Measurements from ENCODE around the gene PFN1.
A peak's percentile ranks its signal among the peaks of the same experiment; 100 is the strongest.

PFN1 gene

GRCh38 chr17:4972752-4973151, 24.4 kb upstream of the PFN1 start:
- no peak overlapping the region for H3K4me3 Mint-ChIP-seq
- DNase-seq = no peak
- CTCF ChIA-PET = no interaction called here
- peaks cover 7% of the 10 kb centered on the region for H3K4me1 Mint-ChIP-seq
- no peak overlapping the region for H3K27ac Mint-ChIP-seq
- peaks cover 46% of the 10 kb centered on the region for H3K36me3 Mint-ChIP-seq
- no peaks in the 10 kb centered on the region for H3K27me3 Mint-ChIP-seq
- H3K9me3 Mint-ChIP-seq = no peaks in the 10 kb centered on the region

GRCh38 chr17:4972322-4972721, 24.0 kb upstream of the PFN1 start:
- CTCF ChIA-PET = interaction anchor here (1.0 to 4.0 kb wide), 2 partner anchors 8 to 15 kb away, joined by 4 to 17 read pairs; partner anchors contain the start of gene CAMTA2
- peaks cover 42% of the 10 kb centered on the region for H3K36me3 Mint-ChIP-seq
- H3K4me3 Mint-ChIP-seq = no peak overlapping the region
- H3K9me3 Mint-ChIP-seq = no peaks in the 10 kb centered on the region
- H3K27ac Mint-ChIP-seq = no peak overlapping the region
- H3K4me1 Mint-ChIP-seq = peaks cover 7% of the 10 kb centered on the region
- H3K27me3 Mint-ChIP-seq = no peaks in the 10 kb centered on the region
- DNase-seq = no peak

- CTCF ChIA-PET = interaction anchor here (1.0 to 4.0 kb wide), 2 partner anchors 8 to 15 kb away, joined by 4 to 17 read pairs; partner anchors contain the start of gene CAMTA2
- Mint-ChIP-seq H3K36me3 (peaks cover 37% of the 10 kb centered on the region), H3K27me3 (no peaks in the 10 kb centered on the region)
These were observed 23.5 kb upstream of the PFN1 start for GRCh38 chr17:4971826-4972225.

GRCh38 chr17:4970273-4970672, 21.9 kb upstream of the PFN1 start:
- H3K4me1 Mint-ChIP-seq = peaks cover 18% of the 10 kb centered on the region
- CTCF ChIA-PET = interaction anchor here (0.9 to 4.0 kb wide), 4 partner anchors 10 to 61 kb away, joined by 3 to 17 read pairs (median 5); partner anchors contain the start of gene CAMTA2
- H3K27ac Mint-ChIP-seq = no peak overlapping the region
- no peak overlapping the region for H3K4me3 Mint-ChIP-seq
- no peak for DNase-seq
- peaks cover 42% of the 10 kb centered on the region for H3K36me3 Mint-ChIP-seq
- no peaks in the 10 kb centered on the region for H3K27me3 Mint-ChIP-seq
- no peaks in the 10 kb centered on the region for H3K9me3 Mint-ChIP-seq

More at GRCh38 chr17:4971826-4972225, 23.5 kb upstream of the PFN1 start:
- Mint-ChIP-seq H3K9me3 (no peaks in the 10 kb centered on the region), H3K27ac (no peak overlapping the region), H3K4me1 (peaks cover 7% of the 10 kb centered on the region), H3K4me3 (no peak overlapping the region)
- DNase-seq = no peak

- Mint-ChIP-seq H3K27ac (no peak overlapping the region), H3K4me3 (no peak overlapping the region), H3K4me1 (peaks cover 20% of the 10 kb centered on the region), H3K36me3 (peaks cover 41% of the 10 kb centered on the region), H3K9me3 (no peaks in the 10 kb centered on the region), H3K27me3 (no peaks in the 10 kb centered on the region)
- CTCF ChIA-PET = interaction anchor here (0.9 to 4.0 kb wide), 3 partner anchors 11 to 17 kb away, joined by 3 to 17 read pairs (median 4); partner anchors contain the start of gene CAMTA2
- DNase-seq = no peak
These were observed 21.3 kb upstream of the PFN1 start for GRCh38 chr17:4969551-4970173.

GRCh38 chr17:4969047-4969550, 20.8 kb upstream of the PFN1 start:
- H3K27ac Mint-ChIP-seq = no peak overlapping the region
- DNase-seq = no peak
- H3K27me3 Mint-ChIP-seq = no peaks in the 10 kb centered on the region
- peaks cover 20% of the 10 kb centered on the region for H3K4me1 Mint-ChIP-seq
- no peak overlapping the region for H3K4me3 Mint-ChIP-seq
- CTCF ChIA-PET = interaction anchor here (2.8 to 4.0 kb wide), 2 partner anchors 14 to 18 kb away, joined by 17 to 21 read pairs; partner anchors contain the start of gene CAMTA2
- H3K36me3 Mint-ChIP-seq = peaks cover 36% of the 10 kb centered on the region
- H3K9me3 Mint-ChIP-seq = no peaks in the 10 kb centered on the region

GRCh38 chr17:4968486-4969046, 20.2 kb upstream of the PFN1 start:
- DNase-seq = no peak
- H3K27ac Mint-ChIP-seq = no peak overlapping the region
- no peaks in the 10 kb centered on the region for H3K9me3 Mint-ChIP-seq
- peaks cover 20% of the 10 kb centered on the region for H3K4me1 Mint-ChIP-seq
- H3K4me3 Mint-ChIP-seq = no peak overlapping the region
- peaks cover 32% of the 10 kb centered on the region for H3K36me3 Mint-ChIP-seq
- H3K27me3 Mint-ChIP-seq = no peaks in the 10 kb centered on the region
- CTCF ChIA-PET = interaction anchor here (2.0 to 4.0 kb wide), 4 partner anchors 13 to 59 kb away, joined by 9 to 21 read pairs (median 14); partner anchors contain the start of genes CAMTA2, RNF167 and SLC25A11

- CTCF ChIA-PET = interaction anchor here (0.6 to 2.8 kb wide), 12 partner anchors 12 to 94 kb away, joined by 3 to 21 read pairs (median 4); partner anchors contain the start of genes CHRNE, PFN1, RNF167 and SLC25A11
- Mint-ChIP-seq H3K4me3 (no peak within 1 kb of the TSS), H3K36me3 (peaks cover 30% of the 10 kb centered on the region), H3K27me3 (no peaks in the 10 kb centered on the region), H3K9me3 (no peaks in the 10 kb centered on the region), H3K27ac (peak within 1 kb of the TSS; percentile 78), H3K4me1 (peaks cover 24% of the 10 kb centered on the region)
- peak; percentile 94 for DNase-seq
These were observed 19.5 kb upstream of the PFN1 start, which contains the start of gene SPAG7 for GRCh38 chr17:4967539-4968485. TSS of gene SPAG7 (minus strand) at chr17:4967817. CDS start at chr17:4967804, 13 bp downstream.

- Mint-ChIP-seq H3K4me3 (no peak overlapping the region), H3K36me3 (peaks cover 26% of the 10 kb centered on the region), H3K27ac (peak overlapping the region; percentile 78), H3K9me3 (no peaks in the 10 kb centered on the region), H3K27me3 (no peaks in the 10 kb centered on the region), H3K4me1 (peaks cover 24% of the 10 kb centered on the region)
- CTCF ChIA-PET = interaction anchor here (0.6 to 2.8 kb wide), 12 partner anchors 12 to 95 kb away, joined by 3 to 21 read pairs (median 4); partner anchors contain the start of genes CHRNE, PFN1, RNF167 and SLC25A11
- peak; percentile 98 for DNase-seq
These were observed 18.7 kb upstream of the PFN1 start for GRCh38 chr17:4966844-4967538.

- H3K9me3 Mint-ChIP-seq = no peaks in the 10 kb centered on the region
- CTCF ChIA-PET = interaction anchor here (0.6 to 1.3 kb wide), 4 partner anchors 8 to 839 kb away, joined by 3 to 10 read pairs (median 3); partner anchors contain the start of genes RNF167 and SLC25A11
- H3K4me3 Mint-ChIP-seq = peak overlapping the region; percentile 41
- DNase-seq = no peak
- peaks cover 23% of the 10 kb centered on the region for H3K36me3 Mint-ChIP-seq
- peaks cover 18% of the 10 kb centered on the region for H3K4me1 Mint-ChIP-seq
- no peaks in the 10 kb centered on the region for H3K27me3 Mint-ChIP-seq
- peak overlapping the region; percentile 52 for H3K27ac Mint-ChIP-seq
These were observed 17.1 kb upstream of the PFN1 start for GRCh38 chr17:4965311-4965986.

GRCh38 chr17:4960279-4960922, 12.1 kb upstream of the PFN1 start:
- DNase-seq = no peak
- Mint-ChIP-seq H3K36me3 (peaks cover 36% of the 10 kb centered on the region), H3K9me3 (no peaks in the 10 kb centered on the region), H3K4me3 (no peak overlapping the region), H3K27ac (no peak overlapping the region), H3K27me3 (no peaks in the 10 kb centered on the region), H3K4me1 (peaks cover 15% of the 10 kb centered on the region)
- CTCF ChIA-PET = no interaction called here

GRCh38 chr17:4959261-4959965, 11.1 kb upstream of the PFN1 start:
- H3K4me1 Mint-ChIP-seq = peaks cover 12% of the 10 kb centered on the region
- CTCF ChIA-PET = no interaction called here
- H3K27me3 Mint-ChIP-seq = no peaks in the 10 kb centered on the region
- H3K27ac Mint-ChIP-seq = no peak overlapping the region
- no peak overlapping the region for H3K4me3 Mint-ChIP-seq
- DNase-seq = no peak
- peaks cover 31% of the 10 kb centered on the region for H3K36me3 Mint-ChIP-seq
- H3K9me3 Mint-ChIP-seq = no peaks in the 10 kb centered on the region

All from activated naive CD4-positive, alpha-beta T cell treated with anti-CD3 and anti-CD28 coated beads, Interleukin-2, amount 10 ng/mL, durations not matched to agents 7 days and 5 days (primary cell).